Superior temporal gyrus (tissue), 1 donor: Measurements from ENCODE around the gene ATG2B.
"Not testable (repeated sequence)": the region's sequence is repeated elsewhere in the genome, so short reads cannot be mapped to it uniquely, and the experiment has no call there.

Source experiments
- DNase-seq: peaks from one replicate; pipeline ENCODE4 v3.0.0-alpha.2; 2016; ENCODE audit errors: extremely low spot score

The ATG2B gene

DNA sequence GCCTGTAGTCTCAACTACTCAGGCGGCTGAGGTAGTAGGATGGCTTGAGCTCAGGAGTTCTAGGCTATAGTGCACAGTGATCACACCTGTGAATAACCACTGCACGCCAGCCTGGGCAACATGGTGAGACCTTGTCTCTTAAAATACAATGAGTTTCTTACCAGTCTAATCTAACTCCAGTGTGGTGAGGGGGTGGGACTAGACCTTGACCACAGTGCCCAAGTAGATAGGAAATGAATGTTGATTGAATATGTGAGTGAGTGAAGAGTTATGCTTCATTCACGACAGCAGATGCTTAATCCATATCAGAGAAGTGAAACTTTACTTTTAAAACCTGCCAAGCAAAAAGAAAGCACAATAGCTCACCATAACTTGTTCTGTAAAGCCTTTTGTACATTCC, 17.6 kb upstream of the ATG2B start:
- no peak for DNase-seq

DNA sequence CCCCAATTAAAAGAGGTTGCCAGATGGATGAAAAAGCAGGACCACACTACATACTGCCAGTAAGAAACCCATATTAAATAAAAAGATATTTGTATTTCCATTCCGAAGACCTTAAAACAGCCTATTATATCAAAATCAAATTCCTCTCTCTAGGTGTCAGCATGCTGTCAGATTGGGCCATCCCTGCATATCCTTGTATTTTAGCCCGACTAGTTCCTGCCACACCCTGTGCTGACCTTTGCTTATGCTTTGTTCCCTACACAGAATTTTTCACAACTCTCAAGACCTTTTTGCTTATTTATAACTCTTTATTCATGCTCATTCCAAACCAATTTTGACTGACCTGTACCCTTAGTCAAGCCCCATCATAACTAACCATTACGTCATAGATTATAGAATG, 13.0 kb upstream of the ATG2B start:
- no peak for DNase-seq

DNA sequence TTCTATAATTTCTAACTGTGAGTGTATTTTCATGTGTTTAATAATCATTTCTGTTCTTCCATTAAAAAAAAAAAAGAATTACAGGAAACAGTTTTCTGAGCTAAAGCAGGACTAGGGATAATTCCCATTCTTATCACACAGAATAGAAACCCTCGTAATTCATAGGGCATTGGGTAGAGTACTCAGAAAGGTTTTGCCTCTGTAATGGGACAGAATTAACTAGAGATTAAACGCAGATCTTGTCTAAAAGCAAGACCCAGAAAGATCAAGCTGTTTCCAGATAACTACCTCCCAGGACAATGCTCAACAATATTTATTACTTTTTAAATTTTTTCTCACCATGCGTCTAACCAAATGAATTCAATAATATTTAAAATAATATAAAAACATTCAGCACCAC, 10.4 kb upstream of the ATG2B start:
- DNase-seq: no peak

DNA sequence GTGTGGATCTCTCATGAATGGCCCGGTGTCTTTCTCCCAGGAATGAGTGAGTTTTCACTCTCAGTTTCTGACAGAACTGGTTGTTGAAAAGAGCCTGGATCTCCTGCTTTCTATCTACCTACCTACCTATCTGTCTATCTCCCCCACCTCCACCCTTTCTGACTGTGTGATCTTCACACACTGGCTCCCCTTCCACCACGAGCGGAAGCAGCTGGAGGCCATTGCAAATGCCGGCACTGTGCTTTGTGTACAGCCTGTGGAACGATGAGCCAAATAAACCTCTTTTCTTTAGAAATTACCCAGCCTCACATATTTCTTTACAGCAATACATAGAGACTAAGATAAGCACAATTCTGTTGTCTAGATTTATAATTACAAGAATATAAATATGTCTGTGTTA, 7.4 kb upstream of the ATG2B start:
- DNase-seq: no peak

GRCh38 chr14:96368534-96368933, 5.4 kb upstream of the ATG2B start:
- DNase-seq: no peak

GRCh38 chr14:96364962-96365361, 1.8 kb upstream of the ATG2B start:
- DNase-seq: no peak

DNA sequence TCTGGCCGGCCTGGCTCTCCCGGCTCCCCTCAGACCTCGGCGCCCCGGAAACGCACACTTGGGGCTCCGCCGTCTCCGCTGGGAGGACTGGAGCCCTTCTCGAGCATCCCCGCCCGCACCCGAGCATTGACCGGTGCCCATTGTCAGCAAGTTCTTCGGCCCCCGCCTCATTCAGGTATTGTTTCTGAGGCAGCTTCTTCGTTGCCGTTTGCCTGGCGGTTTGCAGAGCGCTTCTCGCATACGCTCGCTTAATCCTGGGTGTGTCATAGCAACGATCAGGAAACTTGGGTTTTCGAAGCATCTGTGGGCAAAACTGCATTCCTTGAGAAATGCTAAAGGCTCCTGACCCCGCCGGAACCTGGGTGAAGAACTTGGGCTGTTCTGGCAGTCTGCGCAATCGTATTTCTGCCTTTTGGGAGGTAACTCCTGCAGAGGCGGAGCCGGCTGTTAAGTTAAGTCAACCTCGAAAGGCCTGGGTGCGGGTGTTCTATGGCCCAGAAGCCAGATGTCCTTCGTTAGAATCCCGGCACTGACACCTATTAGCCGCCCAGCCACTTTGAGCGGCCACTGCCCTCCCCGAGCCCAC, 703 bp upstream of the ATG2B start:
- DNase-seq: no peak

- DNase-seq: peak; percentile 60
These were observed 823 bp downstream of the ATG2B start for GRCh38 chr14:96362071-96362964.

DNA sequence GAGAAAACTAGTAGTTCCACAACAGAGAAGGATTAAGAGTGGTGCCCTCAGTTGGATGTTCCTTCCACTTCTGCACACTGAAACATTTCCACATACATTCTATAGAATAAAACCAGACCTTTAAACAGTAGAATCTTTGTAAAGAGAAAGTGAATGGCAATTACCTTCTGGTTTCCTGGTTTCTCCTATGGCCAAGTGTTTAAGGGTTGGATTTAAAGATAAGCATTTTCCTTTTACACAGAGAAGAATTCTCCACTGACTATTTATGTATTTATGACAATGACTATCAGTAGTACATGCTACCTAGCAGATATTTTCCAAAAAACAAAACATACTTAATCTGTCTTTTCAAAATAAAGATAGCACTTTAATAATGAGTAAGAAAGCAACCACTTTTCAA, 3.2 kb downstream of the ATG2B start:
- no peak for DNase-seq

DNA sequence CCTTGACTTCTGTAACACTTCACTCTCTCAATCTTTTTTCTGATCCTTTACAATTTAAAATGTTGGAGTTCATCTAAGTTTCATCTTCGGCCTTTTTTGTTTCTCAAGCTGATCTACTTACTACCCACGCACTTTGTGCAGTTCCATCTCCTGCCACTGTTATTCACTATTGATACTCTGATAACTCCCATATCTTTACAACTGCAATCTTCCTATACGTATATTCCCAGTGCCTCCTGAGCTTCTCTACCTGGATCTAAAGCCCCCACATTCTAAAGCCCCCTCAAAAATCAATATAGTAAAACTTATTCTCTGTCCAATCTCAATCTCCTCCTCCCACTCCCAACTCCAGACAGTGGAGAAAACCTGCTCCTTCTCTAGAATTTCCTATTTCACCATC, 5.9 kb downstream of the ATG2B start:
- DNase-seq: no peak

DNA sequence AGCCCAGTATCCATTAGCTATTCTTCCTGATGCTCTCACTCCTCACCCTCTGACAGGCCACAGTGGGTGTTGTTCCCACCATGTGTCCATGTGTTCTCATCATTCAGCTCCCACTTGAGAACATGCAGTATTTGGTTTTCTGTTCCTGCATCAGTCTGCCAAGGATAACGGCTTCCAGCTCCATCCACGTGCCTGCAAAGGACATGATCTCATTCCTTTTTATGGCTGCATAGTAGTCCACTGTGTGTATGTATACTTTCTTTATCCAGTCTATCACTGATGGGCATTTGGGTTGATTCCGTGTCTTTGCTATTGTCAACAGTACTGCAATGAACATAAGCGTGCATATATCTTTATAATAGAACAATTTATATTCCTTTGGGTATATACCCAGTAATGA, 8.9 kb downstream of the ATG2B start:
- DNase-seq: no peak

- no peak for DNase-seq
These were observed 10.4 kb downstream of the ATG2B start for GRCh38 chr14:96352708-96353107.

DNA sequence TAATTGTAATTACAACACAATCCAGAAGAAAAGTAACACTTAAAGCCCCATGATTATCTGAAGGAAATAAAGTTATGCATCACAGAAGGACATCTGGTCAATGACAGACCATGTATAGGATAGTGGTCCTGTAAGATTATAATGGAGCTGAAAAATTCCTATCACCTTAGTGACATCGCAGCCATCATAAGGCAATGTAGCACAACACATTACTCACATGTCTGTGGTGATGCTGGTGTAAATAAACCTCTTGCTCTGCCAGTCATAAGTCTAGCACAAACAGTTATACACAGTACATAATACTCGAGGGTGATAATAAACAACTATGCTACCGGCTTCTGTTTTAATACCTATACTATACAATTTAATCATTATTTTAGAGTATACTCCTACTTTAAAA, 11.2 kb downstream of the ATG2B start:
- no peak for DNase-seq

DNA sequence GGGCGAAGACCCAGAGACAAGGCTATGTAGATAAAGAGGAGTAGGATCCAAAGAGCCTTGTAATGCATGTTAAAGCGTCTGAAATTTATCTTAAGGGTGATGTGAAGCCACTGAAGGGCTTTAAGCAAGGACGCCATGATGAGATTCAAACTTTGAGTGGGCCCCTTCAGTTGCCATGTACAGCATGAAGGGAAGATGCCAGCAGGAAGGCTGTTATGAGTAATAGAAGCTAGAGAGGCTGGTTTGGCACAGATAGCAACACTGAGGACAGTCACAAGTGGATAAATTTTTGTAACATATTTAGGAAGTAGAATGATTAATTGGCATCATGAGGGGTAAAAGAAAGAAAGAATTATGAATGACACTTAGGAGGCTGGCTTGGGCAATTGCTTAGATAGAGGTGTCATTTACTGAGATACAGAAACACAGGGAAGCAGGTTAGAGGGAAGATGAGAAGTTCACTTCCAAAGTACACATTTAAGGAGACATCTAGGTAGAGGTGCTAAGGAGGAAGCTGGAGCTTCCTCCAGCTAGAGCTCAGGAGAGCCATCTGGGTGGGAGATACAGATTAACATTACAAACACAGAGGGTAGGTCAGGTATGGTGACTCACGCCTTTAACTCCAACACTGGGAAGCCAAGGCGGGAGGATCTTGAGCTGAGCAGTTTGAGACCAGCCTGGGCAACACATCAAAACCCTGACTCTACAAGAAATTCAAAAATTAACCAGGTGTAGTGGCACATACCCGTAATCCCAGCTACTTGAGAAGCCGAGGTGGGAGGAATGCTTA, 13.7 kb downstream of the ATG2B start:
- no peak for DNase-seq

GRCh38 chr14:96347957-96348356, 15.2 kb downstream of the ATG2B start:
- not testable (repeated sequence) for DNase-seq

GRCh38 chr14:96345669-96346068, 17.5 kb downstream of the ATG2B start:
- DNase-seq: no peak

- DNase-seq: no peak
These were observed 21.8 kb downstream of the ATG2B start for GRCh38 chr14:96341323-96341722.

GRCh38 chr14:96338551-96338950, 24.6 kb downstream of the ATG2B start:
- no peak for DNase-seq

DNA sequence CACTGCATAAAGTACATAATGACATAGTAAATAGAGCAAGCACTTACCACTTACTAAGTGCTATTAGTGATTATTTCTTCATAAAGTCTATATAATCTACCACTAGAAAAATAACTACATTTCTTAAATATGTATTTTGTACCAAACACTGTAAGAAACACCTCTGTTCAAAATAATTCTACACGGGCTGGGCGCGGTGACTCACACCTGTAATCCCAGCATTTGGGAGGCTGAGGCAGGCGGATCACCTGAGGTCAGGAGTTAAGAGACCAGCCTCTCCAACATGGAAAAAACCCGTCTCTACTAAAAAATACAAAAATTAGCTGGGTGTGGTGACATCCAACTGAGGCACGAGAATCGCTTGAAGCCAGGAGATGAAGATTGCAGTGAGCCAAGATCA, 38.9 kb downstream of the ATG2B start:
- no peak for DNase-seq

- no peak for DNase-seq
These were observed 42.5 kb downstream of the ATG2B start for GRCh38 chr14:96320605-96321004.

DNA sequence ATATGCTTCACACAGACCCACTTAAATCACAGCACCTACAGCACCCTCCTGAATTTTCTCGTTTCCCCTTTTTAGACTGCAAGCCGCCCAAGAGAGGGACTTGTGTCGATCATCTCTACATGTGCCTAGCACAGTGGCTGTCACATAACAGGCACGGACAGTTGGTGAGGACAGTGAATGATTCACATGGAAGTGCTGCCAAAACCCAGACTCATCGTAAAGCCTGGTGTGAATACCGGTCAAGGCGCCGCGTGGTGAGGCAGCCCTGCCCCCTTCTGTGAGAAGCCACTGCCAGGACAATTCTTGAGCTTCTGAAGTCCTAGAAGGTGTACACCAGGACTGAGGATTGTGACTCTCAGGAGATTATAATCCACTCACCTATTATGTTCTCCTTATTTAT, 44.3 kb downstream of the ATG2B start:
- DNase-seq: no peak

DNA sequence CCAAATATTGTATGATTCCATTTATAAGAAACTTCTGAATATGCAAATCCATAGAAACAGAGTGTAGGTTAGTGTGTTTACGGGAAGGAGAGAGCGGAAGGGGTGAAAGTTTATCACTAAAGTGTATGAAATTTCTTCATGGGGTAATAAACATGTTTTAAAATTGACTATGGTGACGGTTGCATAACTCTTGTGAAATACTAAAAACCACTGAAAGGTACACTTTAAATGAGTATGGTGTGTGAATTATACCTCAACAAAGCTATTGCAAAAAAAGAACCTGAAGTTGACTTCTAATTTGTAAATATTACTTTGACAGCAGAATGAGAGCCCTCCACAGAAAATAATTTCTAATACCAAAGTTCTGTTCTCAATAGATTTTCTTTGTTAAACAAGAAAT, 47.1 kb downstream of the ATG2B start:
- no peak for DNase-seq

- DNase-seq: no peak
These were observed 52.2 kb downstream of the ATG2B start for GRCh38 chr14:96310906-96311305.
